OCI-LY7 (cell line): ENCODE measurements around the gene FHOD3.

Experiments used
- EZH2phosphoT487 ChIP-seq: fragments of 200-600 bp; sonication (generic); IDR thresholded peaks from 2 replicates; pipeline ENCODE4 v1.6.1; 2018; ENCODE audit warnings: low read depth, borderline replicate concordance, mild to moderate bottlenecking, mixed run types, antibody characterized with exemption, low read length, moderate library complexity, mixed read lengths
- TF ChIP-seq, protein P1 (sequence below): fragments of 200-600 bp; sonication (generic); conservative IDR thresholded peaks from 2 replicates; pipeline ENCODE4 v1.5.1; 2014; ENCODE audit warnings: mild to moderate bottlenecking, antibody characterized with exemption, low read length, moderate library complexity, mixed read lengths

DNA sequence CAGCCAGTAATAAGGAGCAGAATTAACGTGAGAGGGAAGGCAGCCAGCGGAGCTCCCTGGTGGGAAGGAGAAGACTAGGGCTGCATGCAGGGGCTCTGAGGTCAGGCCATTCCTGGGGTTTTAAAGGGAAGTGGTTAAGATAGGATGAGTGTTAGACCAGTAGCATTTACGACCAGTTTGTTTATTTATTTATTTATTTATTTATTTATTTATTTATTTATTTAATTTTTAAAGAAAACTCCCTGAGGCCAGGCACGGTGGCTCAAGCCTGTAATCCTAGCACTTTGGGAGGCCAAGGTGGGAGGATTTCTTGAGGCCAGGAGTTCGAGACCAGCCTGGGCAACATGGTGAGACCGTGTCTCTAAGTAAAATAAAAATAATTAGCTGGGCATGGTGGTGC is 152.8 kb downstream of the FHOD3 start:
- TF ChIP-seq, protein P1, sequence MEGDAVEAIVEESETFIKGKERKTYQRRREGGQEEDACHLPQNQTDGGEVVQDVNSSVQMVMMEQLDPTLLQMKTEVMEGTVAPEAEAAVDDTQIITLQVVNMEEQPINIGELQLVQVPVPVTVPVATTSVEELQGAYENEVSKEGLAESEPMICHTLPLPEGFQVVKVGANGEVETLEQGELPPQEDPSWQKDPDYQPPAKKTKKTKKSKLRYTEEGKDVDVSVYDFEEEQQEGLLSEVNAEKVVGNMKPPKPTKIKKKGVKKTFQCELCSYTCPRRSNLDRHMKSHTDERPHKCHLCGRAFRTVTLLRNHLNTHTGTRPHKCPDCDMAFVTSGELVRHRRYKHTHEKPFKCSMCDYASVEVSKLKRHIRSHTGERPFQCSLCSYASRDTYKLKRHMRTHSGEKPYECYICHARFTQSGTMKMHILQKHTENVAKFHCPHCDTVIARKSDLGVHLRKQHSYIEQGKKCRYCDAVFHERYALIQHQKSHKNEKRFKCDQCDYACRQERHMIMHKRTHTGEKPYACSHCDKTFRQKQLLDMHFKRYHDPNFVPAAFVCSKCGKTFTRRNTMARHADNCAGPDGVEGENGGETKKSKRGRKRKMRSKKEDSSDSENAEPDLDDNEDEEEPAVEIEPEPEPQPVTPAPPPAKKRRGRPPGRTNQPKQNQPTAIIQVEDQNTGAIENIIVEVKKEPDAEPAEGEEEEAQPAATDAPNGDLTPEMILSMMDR: no peak
- no peak for TF ChIP-seq EZH2phosphoT487
